ENCODE results near the gene TBC1D9.

DNA sequence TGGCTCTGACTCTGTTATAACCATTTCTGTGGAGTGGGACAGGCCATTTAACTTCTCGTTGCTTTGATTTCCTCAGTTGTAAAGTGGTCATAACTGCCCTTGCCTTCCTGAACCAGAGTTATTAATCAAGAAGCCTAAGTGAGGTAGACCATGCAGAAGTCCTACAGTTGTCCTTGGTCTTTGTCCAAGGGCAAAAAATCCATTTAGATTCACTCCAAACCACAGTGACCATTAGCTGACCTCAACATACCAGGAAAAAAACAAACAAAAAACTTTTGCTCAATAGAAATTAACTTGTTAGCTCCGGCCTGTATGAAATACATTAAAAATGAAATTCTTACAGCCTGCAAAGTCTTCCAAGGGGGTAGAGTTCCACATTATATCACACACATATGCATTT, 52.7 kb downstream of the TBC1D9 start:
- TF ChIP-seq, protein P1, sequence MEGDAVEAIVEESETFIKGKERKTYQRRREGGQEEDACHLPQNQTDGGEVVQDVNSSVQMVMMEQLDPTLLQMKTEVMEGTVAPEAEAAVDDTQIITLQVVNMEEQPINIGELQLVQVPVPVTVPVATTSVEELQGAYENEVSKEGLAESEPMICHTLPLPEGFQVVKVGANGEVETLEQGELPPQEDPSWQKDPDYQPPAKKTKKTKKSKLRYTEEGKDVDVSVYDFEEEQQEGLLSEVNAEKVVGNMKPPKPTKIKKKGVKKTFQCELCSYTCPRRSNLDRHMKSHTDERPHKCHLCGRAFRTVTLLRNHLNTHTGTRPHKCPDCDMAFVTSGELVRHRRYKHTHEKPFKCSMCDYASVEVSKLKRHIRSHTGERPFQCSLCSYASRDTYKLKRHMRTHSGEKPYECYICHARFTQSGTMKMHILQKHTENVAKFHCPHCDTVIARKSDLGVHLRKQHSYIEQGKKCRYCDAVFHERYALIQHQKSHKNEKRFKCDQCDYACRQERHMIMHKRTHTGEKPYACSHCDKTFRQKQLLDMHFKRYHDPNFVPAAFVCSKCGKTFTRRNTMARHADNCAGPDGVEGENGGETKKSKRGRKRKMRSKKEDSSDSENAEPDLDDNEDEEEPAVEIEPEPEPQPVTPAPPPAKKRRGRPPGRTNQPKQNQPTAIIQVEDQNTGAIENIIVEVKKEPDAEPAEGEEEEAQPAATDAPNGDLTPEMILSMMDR (IDR thresholded peaks at IDR 0.05), result no peak
- no peak for TF ChIP-seq SREBF2 (IDR thresholded peaks at IDR 0.05)
